Left ventricle myocardium inferior (tissue), 1 donor: Measurements from ENCODE around the gene MED10. TPM values are rescaled to one million over a fixed set of nuclear protein-coding genes. Genes with fewer than 3 reads are reported as not detected.

Source experiments
- DNase-seq: peaks from one replicate; pipeline ENCODE4 v3.0.0-alpha.2; 2020
- H3K27ac ChIP-seq: fragments of 200-600 bp; replicated peaks from 2 replicates; pipeline ENCODE4 v1.8.0; 2021
- H3K27me3 ChIP-seq: fragments of 200-600 bp; 2 replicates; pipeline ENCODE4 v1.8.0; 2021; ENCODE audit warnings: low read depth
- H3K36me3 ChIP-seq: fragments of 200-600 bp; 2 replicates; pipeline ENCODE4 v1.8.0; 2021
- H3K4me1 ChIP-seq: fragments of 200-600 bp; 2 replicates; pipeline ENCODE4 v1.8.0; 2021
- H3K4me3 ChIP-seq: fragments of 200-600 bp; 2 replicates; pipeline ENCODE4 v1.8.0; 2021; ENCODE audit warnings: mild to moderate bottlenecking, moderate library complexity
- H3K9me3 ChIP-seq: fragments of 200-600 bp; replicated peaks from 2 replicates; pipeline ENCODE4 v1.8.0; 2021
- CTCF ChIP-seq: fragments of 200-600 bp; IDR thresholded peaks from 2 replicates; pipeline ENCODE4 v1.8.0; 2021; ENCODE audit warnings: antibody characterized with exemption, mild to moderate bottlenecking, borderline replicate concordance
- intact Hi-C: fragments of 100-400 bp; cut with micrococcal nuclease; formaldehyde crosslinking; loops from one replicate; pipeline ENCODE4 v1.11.0; 2022
- total RNA-seq: library from RNA; stranded (reverse); fragmentation: NEBNext Ultra II Directional; extraction: Animal tissue kit (Norgen Biotek cat#: 25700); gene quantifications from one replicate; pipeline ENCODE4 v1.2.1, GENCODE V29; 2021
- donor health status: DM: no; HTN: yes; CAD: no; lungs with severe emphysema.

MED10 gene
- total RNA-seq, 1 donor from 2014 or later, result 26.3 TPM

DNA sequence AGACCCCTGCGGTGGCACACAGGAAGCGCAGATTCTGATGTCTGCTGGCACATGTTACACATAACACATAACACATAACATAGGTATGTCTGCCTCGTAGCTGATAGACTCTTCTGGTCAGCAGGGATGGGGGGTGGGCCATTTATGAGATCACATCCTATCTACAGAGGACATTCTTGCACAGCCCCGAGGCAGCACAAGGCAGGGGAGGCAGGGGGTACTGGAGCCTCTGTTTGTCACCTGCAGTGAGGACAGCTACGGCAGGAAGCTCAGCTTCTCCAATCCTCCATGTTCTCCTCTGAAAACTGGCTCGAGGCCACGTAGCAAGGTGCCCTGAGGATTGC, 16.7 kb upstream of the MED10 start:
- H3K36me3 ChIP-seq, result no peaks in the 10 kb centered on the region
- peaks cover 6% of the 10 kb centered on the region for H3K9me3 ChIP-seq
- H3K4me1 ChIP-seq, result no peaks in the 10 kb centered on the region
- no peak for DNase-seq
- no peak overlapping the region for H3K27ac ChIP-seq
- peaks cover 49% of the 10 kb centered on the region for H3K27me3 ChIP-seq
- TF ChIP-seq CTCF, result no peak
- H3K4me3 ChIP-seq, result no peak overlapping the region
- intact Hi-C loops, result no loop called here

DNA sequence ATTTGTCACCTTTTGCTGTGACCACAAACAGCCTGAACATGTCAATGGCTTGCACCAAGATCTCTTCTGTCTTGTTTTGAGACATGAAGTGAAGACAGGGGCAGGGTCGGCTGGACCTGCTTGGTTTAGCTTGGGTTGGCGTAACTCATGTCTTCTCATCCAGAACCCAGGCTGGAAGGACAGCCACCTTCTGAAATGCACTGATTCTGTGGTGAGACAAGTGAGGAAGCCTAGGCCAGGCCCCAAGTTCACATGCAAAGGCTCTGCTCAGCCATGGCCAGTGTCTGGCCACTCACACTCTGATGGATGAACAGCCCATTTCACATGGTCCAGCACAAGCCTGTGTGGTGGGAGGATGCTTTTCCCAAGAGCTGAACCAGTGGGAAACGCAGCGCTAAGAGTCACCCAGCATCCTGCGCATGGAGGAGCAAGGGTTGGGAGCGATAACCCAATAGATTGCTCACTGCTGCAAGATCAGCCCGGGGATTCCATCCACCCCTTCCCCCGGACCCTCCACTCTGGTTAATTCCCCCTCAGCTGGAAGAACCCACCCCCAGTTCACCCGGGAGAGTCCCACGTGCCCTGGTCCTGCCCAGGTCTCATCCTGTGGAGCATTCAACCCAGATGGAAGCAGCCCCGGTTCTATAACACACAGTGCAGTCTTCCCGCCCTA, 16.2 kb upstream of the MED10 start:
- TF ChIP-seq CTCF, result no peak
- no peaks in the 10 kb centered on the region for H3K4me1 ChIP-seq
- H3K9me3 ChIP-seq, result peaks cover 6% of the 10 kb centered on the region
- DNase-seq, result no peak
- H3K36me3 ChIP-seq, result no peaks in the 10 kb centered on the region
- H3K4me3 ChIP-seq, result no peak overlapping the region
- H3K27me3 ChIP-seq, result peaks cover 49% of the 10 kb centered on the region
- intact Hi-C loops, result no loop called here
- no peak overlapping the region for H3K27ac ChIP-seq

- Histone ChIP-seq H3K36me3 (no peaks in the 10 kb centered on the region), H3K4me3 (no peak overlapping the region), H3K27ac (no peak overlapping the region), H3K4me1 (no peaks in the 10 kb centered on the region), H3K9me3 (peaks cover 6% of the 10 kb centered on the region), H3K27me3 (peaks cover 49% of the 10 kb centered on the region)
- intact Hi-C loops, result no loop called here
- no peak for DNase-seq
- no peak for TF ChIP-seq CTCF
These were observed 15.3 kb upstream of the MED10 start for GRCh38 chr5:6393596-6394194.

GRCh38 chr5:6392561-6392960, 14.2 kb upstream of the MED10 start:
- H3K4me3 ChIP-seq, result no peak overlapping the region
- intact Hi-C loops, result no loop called here
- H3K27ac ChIP-seq, result no peak overlapping the region
- H3K27me3 ChIP-seq, result peaks cover 49% of the 10 kb centered on the region
- H3K36me3 ChIP-seq, result no peaks in the 10 kb centered on the region
- H3K4me1 ChIP-seq, result no peaks in the 10 kb centered on the region
- no peak for TF ChIP-seq CTCF
- no peak for DNase-seq
- H3K9me3 ChIP-seq, result no peaks in the 10 kb centered on the region

DNA sequence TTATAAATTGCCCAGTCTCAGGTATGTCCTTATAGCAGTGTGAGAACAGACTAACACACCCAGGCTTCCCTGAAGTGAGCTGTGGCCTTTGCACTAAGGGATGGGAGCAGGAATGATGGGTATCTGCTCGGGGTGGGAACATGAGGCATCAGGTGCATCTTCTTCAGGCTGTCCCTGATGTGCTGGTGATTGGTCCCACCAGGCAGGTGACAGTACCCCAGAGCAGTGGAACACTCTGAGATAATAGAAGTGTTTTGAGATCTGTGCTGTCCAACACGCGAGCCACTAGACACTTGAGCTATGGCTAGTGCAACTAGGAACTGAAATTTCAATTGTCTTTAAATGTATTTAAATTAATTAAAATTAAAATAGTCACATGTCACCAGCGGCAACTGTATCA, 12.8 kb upstream of the MED10 start:
- intact Hi-C loops, result no loop called here

More for the DNA sequence above, 12.8 kb upstream of the MED10 start:
- H3K36me3 ChIP-seq, result no peaks in the 10 kb centered on the region
- no peaks in the 10 kb centered on the region for H3K9me3 ChIP-seq
- H3K27ac ChIP-seq, result no peak overlapping the region
- H3K4me3 ChIP-seq, result no peak overlapping the region
- no peaks in the 10 kb centered on the region for H3K4me1 ChIP-seq
- peaks cover 49% of the 10 kb centered on the region for H3K27me3 ChIP-seq
- no peak for DNase-seq
- TF ChIP-seq CTCF, result no peak
